ACC112 (cell line): ENCODE data around the gene ADRA1B.

Experiments used
- H2AFZ ChIP-seq: fragments of 200-600 bp; sonication (generic); one replicate; pipeline ENCODE4 v1.6.0; 2017; ENCODE audit warnings: antibody characterized with exemption, low read length; ENCODE audit not compliant: unreplicated experiment
- H3K27ac ChIP-seq: fragments of 200-600 bp; sonication (generic); 2 replicates; pipeline ENCODE4 v1.5.1; 2014; ENCODE audit warnings: low read depth, mild to moderate bottlenecking, antibody characterized with exemption, low read length, moderate library complexity
- H3K27me3 ChIP-seq: fragments of 200-600 bp; sonication (generic); 2 replicates; pipeline ENCODE4 v1.6.1; 2014; ENCODE audit warnings: mild to moderate bottlenecking, antibody characterized with exemption, low read length, moderate library complexity, mixed read lengths; ENCODE audit not compliant: insufficient read depth
- H3K36me3 ChIP-seq: fragments of 200-600 bp; sonication (generic); 2 replicates; pipeline ENCODE4 v1.6.1; 2016; ENCODE audit warnings: mild to moderate bottlenecking, antibody characterized with exemption, low read length, moderate library complexity, mixed read lengths; ENCODE audit not compliant: insufficient read depth
- H3K4me1 ChIP-seq: fragments of 200-600 bp; sonication (generic); one replicate; pipeline ENCODE4 v1.6.1; 2016; ENCODE audit warnings: low read length, mixed read lengths; ENCODE audit not compliant: insufficient read depth, unreplicated experiment, control insufficient read depth
- H3K4me3 ChIP-seq: fragments of 200-600 bp; sonication (generic); 2 replicates; pipeline ENCODE4 v1.5.1; 2014; ENCODE audit warnings: mild to moderate bottlenecking, low read depth, low read length
- H3K79me2 ChIP-seq: fragments of 200-600 bp; sonication (generic); one replicate; pipeline ENCODE4 v1.6.0; 2016; ENCODE audit warnings: low read length; ENCODE audit not compliant: control insufficient read depth, unreplicated experiment, insufficient read depth

ADRA1B gene

DNA sequence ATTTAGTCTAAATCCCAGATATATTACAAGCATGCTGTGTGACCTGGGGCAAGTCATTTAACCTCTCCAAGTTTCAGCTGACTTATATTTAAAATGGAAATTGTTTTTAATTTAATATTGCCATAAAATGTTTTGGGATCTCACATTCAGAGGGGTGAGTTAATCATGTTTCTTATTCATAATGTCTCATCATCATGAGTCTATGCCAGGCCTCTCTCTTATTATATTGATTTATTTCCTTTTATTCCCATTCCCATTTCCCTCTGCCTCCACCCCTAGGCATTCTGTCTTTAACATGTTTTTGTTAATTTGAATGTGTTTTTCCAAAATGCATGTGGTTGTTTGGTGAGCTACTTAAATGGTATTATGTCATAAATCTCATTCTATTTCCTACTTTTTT is 53.7 kb downstream of the ADRA1B start:
- no peak overlapping the region for H3K4me3 ChIP-seq
- H2AFZ ChIP-seq: no peak overlapping the region
- no peaks in the 10 kb centered on the region for H3K79me2 ChIP-seq
- no peaks in the 10 kb centered on the region for H3K27me3 ChIP-seq
- H3K36me3 ChIP-seq: no peaks in the 10 kb centered on the region
- peaks cover 35% of the 10 kb centered on the region for H3K4me1 ChIP-seq
- peak overlapping the region; percentile 56 for H3K27ac ChIP-seq

GRCh38 chr5:159971038-159971437 is 54.8 kb downstream of the ADRA1B start:
- H3K79me2 ChIP-seq: no peaks in the 10 kb centered on the region
- no peaks in the 10 kb centered on the region for H3K27me3 ChIP-seq
- H3K4me3 ChIP-seq: peak overlapping the region; percentile 4; the same call in 1 of the 2 replicates
- H3K36me3 ChIP-seq: no peaks in the 10 kb centered on the region
- H3K4me1 ChIP-seq: peaks cover 40% of the 10 kb centered on the region
- H2AFZ ChIP-seq: peak overlapping the region; percentile 95
- peak overlapping the region; percentile 56 for H3K27ac ChIP-seq

DNA sequence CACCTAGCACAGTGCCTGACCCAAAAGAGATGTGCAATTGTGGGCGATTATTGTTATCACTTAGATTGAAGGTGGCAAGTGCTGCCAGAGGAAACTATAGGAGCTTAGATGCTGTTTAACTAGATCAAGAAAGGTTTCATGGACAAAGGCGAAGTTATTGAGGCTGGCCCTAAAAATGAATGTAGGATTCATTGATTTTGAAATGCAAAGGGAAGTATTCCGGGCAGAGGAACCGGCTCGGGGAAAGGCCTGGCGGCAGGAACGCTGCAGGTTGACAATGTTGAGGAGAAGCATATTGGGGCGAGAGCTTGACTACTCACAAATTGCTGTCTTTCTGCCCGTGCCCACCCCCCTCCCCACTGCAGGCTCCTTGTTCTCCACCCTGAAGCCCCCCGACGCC is 55.2 kb downstream of the ADRA1B start:
- Histone ChIP-seq H2AFZ (peak overlapping the region; percentile 95), H3K79me2 (no peaks in the 10 kb centered on the region), H3K27ac (peak overlapping the region; percentile 56), H3K27me3 (no peaks in the 10 kb centered on the region), H3K4me3 (peak overlapping the region; percentile 4; the same call in 1 of the 2 replicates), H3K36me3 (no peaks in the 10 kb centered on the region), H3K4me1 (peaks cover 41% of the 10 kb centered on the region)

DNA sequence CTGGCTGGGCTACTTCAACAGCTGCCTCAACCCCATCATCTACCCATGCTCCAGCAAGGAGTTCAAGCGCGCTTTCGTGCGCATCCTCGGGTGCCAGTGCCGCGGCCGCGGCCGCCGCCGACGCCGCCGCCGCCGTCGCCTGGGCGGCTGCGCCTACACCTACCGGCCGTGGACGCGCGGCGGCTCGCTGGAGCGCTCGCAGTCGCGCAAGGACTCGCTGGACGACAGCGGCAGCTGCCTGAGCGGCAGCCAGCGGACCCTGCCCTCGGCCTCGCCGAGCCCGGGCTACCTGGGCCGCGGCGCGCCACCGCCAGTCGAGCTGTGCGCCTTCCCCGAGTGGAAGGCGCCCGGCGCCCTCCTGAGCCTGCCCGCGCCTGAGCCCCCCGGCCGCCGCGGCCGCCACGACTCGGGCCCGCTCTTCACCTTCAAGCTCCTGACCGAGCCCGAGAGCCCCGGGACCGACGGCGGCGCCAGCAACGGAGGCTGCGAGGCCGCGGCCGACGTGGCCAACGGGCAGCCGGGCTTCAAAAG is 55.7 kb downstream of the ADRA1B start:
- Histone ChIP-seq H3K27me3 (no peaks in the 10 kb centered on the region), H3K36me3 (no peaks in the 10 kb centered on the region), H3K4me3 (peak overlapping the region; percentile 4; the same call in 1 of the 2 replicates), H2AFZ (no peak overlapping the region), H3K27ac (no peak overlapping the region), H3K4me1 (peaks cover 41% of the 10 kb centered on the region), H3K79me2 (no peaks in the 10 kb centered on the region)

GRCh38 chr5:159972538-159973362 is 56.5 kb downstream of the ADRA1B start:
- Histone ChIP-seq H3K27ac (no peak overlapping the region), H2AFZ (no peak overlapping the region), H3K4me1 (peaks cover 41% of the 10 kb centered on the region), H3K27me3 (no peaks in the 10 kb centered on the region), H3K79me2 (no peaks in the 10 kb centered on the region), H3K4me3 (no peak overlapping the region), H3K36me3 (no peaks in the 10 kb centered on the region)

GRCh38 chr5:159975462-159976019 is 59.3 kb downstream of the ADRA1B start:
- peak overlapping the region; percentile 61 for H2AFZ ChIP-seq
- H3K27me3 ChIP-seq: no peaks in the 10 kb centered on the region
- peak overlapping the region; percentile 31; the same call in 1 of the 2 replicates for H3K4me3 ChIP-seq

GRCh38 chr5:159976921-159977320 is 60.6 kb downstream of the ADRA1B start:
- Histone ChIP-seq H3K79me2 (no peaks in the 10 kb centered on the region), H2AFZ (no peak overlapping the region), H3K36me3 (no peaks in the 10 kb centered on the region), H3K4me1 (peaks cover 19% of the 10 kb centered on the region), H3K27ac (no peak overlapping the region), H3K27me3 (no peaks in the 10 kb centered on the region), H3K4me3 (no peak overlapping the region)

More at GRCh38 chr5:159975462-159976019, 59.3 kb downstream of the ADRA1B start:
- no peaks in the 10 kb centered on the region for H3K36me3 ChIP-seq
- H3K27ac ChIP-seq: peak overlapping the region; percentile 78
- H3K4me1 ChIP-seq: peaks cover 29% of the 10 kb centered on the region
- H3K79me2 ChIP-seq: no peaks in the 10 kb centered on the region

- Histone ChIP-seq H2AFZ (no peak overlapping the region), H3K4me3 (no peak overlapping the region), H3K36me3 (no peaks in the 10 kb centered on the region), H3K79me2 (no peaks in the 10 kb centered on the region), H3K27me3 (no peaks in the 10 kb centered on the region), H3K27ac (no peak overlapping the region), H3K4me1 (peaks cover 27% of the 10 kb centered on the region)
Observed at GRCh38 chr5:159978358-159978757, 62.1 kb downstream of the ADRA1B start.

- Histone ChIP-seq H3K79me2 (no peaks in the 10 kb centered on the region), H3K36me3 (no peaks in the 10 kb centered on the region), H3K27me3 (no peaks in the 10 kb centered on the region), H3K27ac (no peak overlapping the region), H3K4me1 (peaks cover 10% of the 10 kb centered on the region), H3K4me3 (no peak overlapping the region), H2AFZ (no peak overlapping the region)
Observed at GRCh38 chr5:159982421-159983173, 66.3 kb downstream of the ADRA1B start.

- Histone ChIP-seq H3K4me3 (peak overlapping the region; percentile 78), H2AFZ (peak overlapping the region; percentile 80), H3K27ac (no peak overlapping the region), H3K4me1 (peaks cover 5% of the 10 kb centered on the region), H3K79me2 (no peaks in the 10 kb centered on the region), H3K36me3 (no peaks in the 10 kb centered on the region), H3K27me3 (no peaks in the 10 kb centered on the region)
Observed at GRCh38 chr5:159987031-159987674, 70.9 kb downstream of the ADRA1B start.
